Measurements from ENCODE around the gene RHOA.

RHOA gene

GRCh38 chr3:49313896-49314688 lies 97.7 kb downstream of the RHOA start:
- no peak for DNase-seq

DNA sequence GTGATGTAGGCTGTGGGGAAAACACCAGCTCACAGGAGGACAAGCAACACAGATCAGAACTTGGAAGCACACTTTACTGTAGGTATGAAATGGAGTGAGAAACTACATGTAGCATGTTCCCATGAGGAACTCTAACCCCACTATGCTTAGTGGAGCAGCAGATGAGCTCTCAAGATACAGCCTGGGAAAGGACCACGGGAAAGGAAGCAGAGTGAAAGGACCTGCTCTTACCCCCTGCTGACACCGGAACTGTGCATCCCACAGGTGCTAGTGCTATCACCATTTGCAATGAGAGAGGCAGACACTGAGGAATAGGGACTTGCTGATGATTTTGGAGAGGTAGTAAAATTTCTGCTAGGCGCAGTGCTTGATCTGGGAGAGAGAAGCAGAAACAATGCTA lies 100.5 kb downstream of the RHOA start:
- DNase-seq = no peak

GRCh38 chr3:49310677-49311076 lies 101.1 kb downstream of the RHOA start:
- no peak for DNase-seq

All from NCI-H774 (cell line).